HepG2 (cell line): Measurements from ENCODE around the gene NR5A2. TPM values are rescaled to one million over a fixed set of nuclear protein-coding genes. Genes with fewer than 3 reads are reported as not detected.

ENCODE experiments used
- FOXJ3 ChIP-seq: sonication (generic); formaldehyde crosslinking; IDR thresholded peaks from 2 replicates; pipeline ENCODE4 v1.4.0; 2020; ENCODE audit warnings: missing genetic modification reagents, mild to moderate bottlenecking, borderline replicate concordance
- FOXK1 ChIP-seq: sonication (generic); formaldehyde crosslinking; IDR thresholded peaks from 2 replicates; pipeline ENCODE4 v1.4.0; 2020; ENCODE audit warnings: low read depth, missing genetic modification reagents, borderline replicate concordance
- HNRNPH1 ChIP-seq: fragments of 200-400 bp; formaldehyde crosslinking; optimal IDR thresholded peaks from 2 replicates; pipeline ENCODE3; 2017; ENCODE audit warnings: mild to moderate bottlenecking, low read depth, low read length
- MAFG ChIP-seq: sonication (generic); formaldehyde crosslinking; IDR thresholded peaks from 2 replicates; pipeline ENCODE4 v1.5.1; 2020; ENCODE audit warnings: mild to moderate bottlenecking, missing genetic modification reagents
- PRPF4 ChIP-seq: fragments of 200-400 bp; formaldehyde crosslinking; IDR thresholded peaks from 2 replicates; pipeline ENCODE4 v1.6.1; 2016; ENCODE audit warnings: low read length, low read depth; ENCODE audit not compliant: poor library complexity, severe bottlenecking
- SATB2 ChIP-seq: sonication (generic); formaldehyde crosslinking; IDR thresholded peaks from 2 replicates; pipeline ENCODE4 v1.5.0; 2020; ENCODE audit warnings: missing genetic modification reagents
- SCMH1 ChIP-seq: sonication (generic); formaldehyde crosslinking; IDR thresholded peaks from 2 replicates; pipeline ENCODE4 v1.9.0; 2021; ENCODE audit warnings: missing genetic modification reagents, mild to moderate bottlenecking, borderline replicate concordance
- SIX1 ChIP-seq: sonication (generic); formaldehyde crosslinking; IDR thresholded peaks from 2 replicates; pipeline ENCODE4 v1.4.0; 2020; ENCODE audit warnings: missing genetic modification reagents, borderline replicate concordance
- ZBTB1 ChIP-seq: sonication (generic); formaldehyde crosslinking; IDR thresholded peaks from 2 replicates; pipeline ENCODE4 v1.4.0; 2020; ENCODE audit warnings: missing genetic modification reagents, borderline replicate concordance
- ZNF136 ChIP-seq: sonication (generic); formaldehyde crosslinking; IDR thresholded peaks from 2 replicates; pipeline ENCODE4 v1.8.1; 2022; ENCODE audit warnings: low read depth, mild to moderate bottlenecking, moderate library complexity, missing genetic modification reagents
- ZNF143 ChIP-seq: sonication (generic); formaldehyde crosslinking; IDR thresholded peaks from 2 replicates; pipeline ENCODE4 v1.4.0; 2020; ENCODE audit warnings: missing genetic modification reagents
- ZNF24 ChIP-seq: fragments of 450-650 bp; IDR thresholded peaks from 2 replicates; pipeline ENCODE4 v1.6.1; 2017; ENCODE audit warnings: antibody characterized with exemption, mild to moderate bottlenecking
- ZNF367 ChIP-seq: sonication (generic); formaldehyde crosslinking; IDR thresholded peaks from 2 replicates; pipeline ENCODE4 v1.4.0; 2020; ENCODE audit warnings: missing genetic modification reagents, borderline replicate concordance
- ZNF543 ChIP-seq: sonication (generic); formaldehyde crosslinking; IDR thresholded peaks from 2 replicates; pipeline ENCODE4 v1.4.0; 2020; ENCODE audit warnings: mild to moderate bottlenecking, missing genetic modification reagents
- ZNF780A ChIP-seq: sonication (generic); formaldehyde crosslinking; IDR thresholded peaks from 2 replicates; pipeline ENCODE4 v1.8.0; 2022; ENCODE audit warnings: mild to moderate bottlenecking, missing genetic modification reagents, moderate library complexity
- ZSCAN30 ChIP-seq: sonication (generic); formaldehyde crosslinking; IDR thresholded peaks from 2 replicates; pipeline ENCODE4 v1.5.0; 2020; ENCODE audit warnings: mild to moderate bottlenecking, missing genetic modification reagents
- polyA plus RNA-seq, 8 experiments: library from polyadenylated mRNA; depleted of rRNA in 3 of 8; stranded (reverse) in 7 of 8; unstranded in 1 of 8; fragments of >200 nt; fragmentation: Illumina TruSeq in 4 of 8; extraction: Trizol in 4 of 8; gene quantifications; 2 replicates each; pipeline versions ENCODE4 v1.2.1 to v1.2.3, GENCODE V29; 2011 to 2016; ENCODE audit warnings: low read depth in 4 of 8, missing spikeins in 1 of 8, mixed read lengths in 1 of 8; ENCODE audit not compliant: insufficient read depth in 1 of 8
- total RNA-seq, 5 experiments: library from RNA; depleted of rRNA; stranded (reverse); fragments of >200 nt; fragmentation: Illumina TruSeq; extraction: Trizol; gene quantifications; 2 replicates each; pipeline ENCODE4 v1.2.3, GENCODE V29; 2016; ENCODE audit warnings: low read depth in 1 of 5
- TF ChIP-seq, protein P1 (sequence below): sonication (generic); formaldehyde crosslinking; IDR thresholded peaks from 2 replicates; pipeline ENCODE4 v1.4.0; 2020; ENCODE audit warnings: missing genetic modification reagents, borderline replicate concordance
- TF ChIP-seq, protein P2 (sequence below): sonication (generic); formaldehyde crosslinking; IDR thresholded peaks from 2 replicates; pipeline ENCODE4 v1.5.0; 2020; ENCODE audit warnings: mild to moderate bottlenecking, missing genetic modification reagents
- TF ChIP-seq, protein P3 (sequence below): fragments of 450-650 bp; IDR thresholded peaks from 2 replicates; pipeline ENCODE4 v1.6.1; 2017
- TF ChIP-seq, protein P4 (sequence below): sonication (generic); formaldehyde crosslinking; IDR thresholded peaks from 2 replicates; pipeline ENCODE4 v1.4.0; 2020; ENCODE audit warnings: mild to moderate bottlenecking, missing genetic modification reagents

The NR5A2 gene
- total and polyA plus RNA-seq, 2 of the 13 experiments (the other 11 are each of a cell fraction or from before 2014, with no cell fraction given), result 0.24 to 2.8 TPM

DNA sequence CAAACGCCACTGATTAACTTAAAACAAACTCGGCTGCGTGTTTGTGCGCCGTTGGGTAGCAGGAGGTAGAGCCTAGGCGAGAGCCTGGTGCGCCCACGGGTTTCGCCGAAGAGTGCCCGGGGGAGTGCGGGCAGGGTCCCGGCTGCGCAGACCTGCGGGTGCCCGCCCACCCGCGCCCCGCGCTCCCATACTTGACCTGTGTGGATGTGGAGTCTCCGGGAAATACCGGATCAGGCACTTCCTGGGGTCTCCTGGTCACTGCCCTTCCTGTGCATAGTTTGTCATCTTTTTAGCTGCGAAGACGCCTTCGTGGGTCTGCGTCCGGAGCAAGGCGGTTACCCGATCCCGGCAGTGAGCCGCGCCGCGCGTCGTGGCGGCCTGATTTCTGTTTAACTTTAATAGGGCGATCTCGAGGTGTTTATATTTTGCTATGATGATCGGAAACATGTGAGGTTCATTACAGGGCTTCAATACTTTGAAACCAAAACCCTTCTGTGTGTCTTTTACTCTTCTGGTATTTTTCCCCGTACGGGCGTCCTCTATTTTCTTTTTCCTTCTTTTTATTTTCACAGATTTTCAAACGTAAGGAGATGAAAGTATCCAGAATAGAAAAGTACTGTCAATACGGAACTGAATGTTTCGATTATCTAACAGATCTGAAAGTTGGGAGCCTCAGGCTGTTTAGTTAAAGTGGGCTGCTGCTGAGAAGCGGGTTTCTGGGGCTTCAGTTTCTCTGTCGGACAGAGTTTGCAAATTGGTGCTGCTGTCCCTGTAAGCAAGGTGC is 15.2 kb downstream of the NR5A2 start (continued):
- TF ChIP-seq, protein P1, sequence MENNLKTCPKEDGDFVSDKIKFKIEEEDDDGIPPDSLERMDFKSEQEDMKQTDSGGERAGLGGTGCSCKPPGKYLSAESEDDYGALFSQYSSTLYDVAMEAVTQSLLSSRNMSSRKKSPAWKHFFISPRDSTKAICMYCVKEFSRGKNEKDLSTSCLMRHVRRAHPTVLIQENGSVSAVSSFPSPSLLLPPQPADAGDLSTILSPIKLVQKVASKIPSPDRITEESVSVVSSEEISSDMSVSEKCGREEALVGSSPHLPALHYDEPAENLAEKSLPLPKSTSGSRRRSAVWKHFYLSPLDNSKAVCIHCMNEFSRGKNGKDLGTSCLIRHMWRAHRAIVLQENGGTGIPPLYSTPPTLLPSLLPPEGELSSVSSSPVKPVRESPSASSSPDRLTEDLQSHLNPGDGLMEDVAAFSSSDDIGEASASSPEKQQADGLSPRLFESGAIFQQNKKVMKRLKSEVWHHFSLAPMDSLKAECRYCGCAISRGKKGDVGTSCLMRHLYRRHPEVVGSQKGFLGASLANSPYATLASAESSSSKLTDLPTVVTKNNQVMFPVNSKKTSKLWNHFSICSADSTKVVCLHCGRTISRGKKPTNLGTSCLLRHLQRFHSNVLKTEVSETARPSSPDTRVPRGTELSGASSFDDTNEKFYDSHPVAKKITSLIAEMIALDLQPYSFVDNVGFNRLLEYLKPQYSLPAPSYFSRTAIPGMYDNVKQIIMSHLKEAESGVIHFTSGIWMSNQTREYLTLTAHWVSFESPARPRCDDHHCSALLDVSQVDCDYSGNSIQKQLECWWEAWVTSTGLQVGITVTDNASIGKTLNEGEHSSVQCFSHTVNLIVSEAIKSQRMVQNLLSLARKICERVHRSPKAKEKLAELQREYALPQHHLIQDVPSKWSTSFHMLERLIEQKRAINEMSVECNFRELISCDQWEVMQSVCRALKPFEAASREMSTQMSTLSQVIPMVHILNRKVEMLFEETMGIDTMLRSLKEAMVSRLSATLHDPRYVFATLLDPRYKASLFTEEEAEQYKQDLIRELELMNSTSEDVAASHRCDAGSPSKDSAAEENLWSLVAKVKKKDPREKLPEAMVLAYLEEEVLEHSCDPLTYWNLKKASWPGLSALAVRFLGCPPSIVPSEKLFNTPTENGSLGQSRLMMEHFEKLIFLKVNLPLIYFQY (CRISPR knock-in tag), result no peak
- TF ChIP-seq ZBTB1 (CRISPR knock-in tag), result no peak
- TF ChIP-seq ZNF543 (CRISPR knock-in tag), result no peak
- TF ChIP-seq FOXJ3 (CRISPR knock-in tag), result no peak
- no peak for TF ChIP-seq ZSCAN30
- no peak for TF ChIP-seq ZNF24
- TF ChIP-seq SIX1 (CRISPR knock-in tag), result no peak
- peak; percentile 89 for TF ChIP-seq PRPF4
- TF ChIP-seq FOXK1 (CRISPR knock-in tag), result no peak
- TF ChIP-seq, protein P2, sequence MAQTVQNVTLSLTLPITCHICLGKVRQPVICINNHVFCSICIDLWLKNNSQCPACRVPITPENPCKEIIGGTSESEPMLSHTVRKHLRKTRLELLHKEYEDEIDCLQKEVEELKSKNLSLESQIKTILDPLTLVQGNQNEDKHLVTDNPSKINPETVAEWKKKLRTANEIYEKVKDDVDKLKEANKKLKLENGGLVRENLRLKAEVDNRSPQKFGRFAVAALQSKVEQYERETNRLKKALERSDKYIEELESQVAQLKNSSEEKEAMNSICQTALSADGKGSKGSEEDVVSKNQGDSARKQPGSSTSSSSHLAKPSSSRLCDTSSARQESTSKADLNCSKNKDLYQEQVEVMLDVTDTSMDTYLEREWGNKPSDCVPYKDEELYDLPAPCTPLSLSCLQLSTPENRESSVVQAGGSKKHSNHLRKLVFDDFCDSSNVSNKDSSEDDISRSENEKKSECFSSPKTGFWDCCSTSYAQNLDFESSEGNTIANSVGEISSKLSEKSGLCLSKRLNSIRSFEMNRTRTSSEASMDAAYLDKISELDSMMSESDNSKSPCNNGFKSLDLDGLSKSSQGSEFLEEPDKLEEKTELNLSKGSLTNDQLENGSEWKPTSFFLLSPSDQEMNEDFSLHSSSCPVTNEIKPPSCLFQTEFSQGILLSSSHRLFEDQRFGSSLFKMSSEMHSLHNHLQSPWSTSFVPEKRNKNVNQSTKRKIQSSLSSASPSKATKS (CRISPR knock-in tag), result no peak
- TF ChIP-seq ZNF143 (CRISPR knock-in tag), result no peak
- TF ChIP-seq SCMH1 (CRISPR knock-in tag), result no peak
- TF ChIP-seq SATB2 (CRISPR knock-in tag), result no peak
- TF ChIP-seq ZNF367 (CRISPR knock-in tag), result no peak
- TF ChIP-seq ZNF136, result no peak
- TF ChIP-seq HNRNPH1, result no peak
- TF ChIP-seq, protein P3, sequence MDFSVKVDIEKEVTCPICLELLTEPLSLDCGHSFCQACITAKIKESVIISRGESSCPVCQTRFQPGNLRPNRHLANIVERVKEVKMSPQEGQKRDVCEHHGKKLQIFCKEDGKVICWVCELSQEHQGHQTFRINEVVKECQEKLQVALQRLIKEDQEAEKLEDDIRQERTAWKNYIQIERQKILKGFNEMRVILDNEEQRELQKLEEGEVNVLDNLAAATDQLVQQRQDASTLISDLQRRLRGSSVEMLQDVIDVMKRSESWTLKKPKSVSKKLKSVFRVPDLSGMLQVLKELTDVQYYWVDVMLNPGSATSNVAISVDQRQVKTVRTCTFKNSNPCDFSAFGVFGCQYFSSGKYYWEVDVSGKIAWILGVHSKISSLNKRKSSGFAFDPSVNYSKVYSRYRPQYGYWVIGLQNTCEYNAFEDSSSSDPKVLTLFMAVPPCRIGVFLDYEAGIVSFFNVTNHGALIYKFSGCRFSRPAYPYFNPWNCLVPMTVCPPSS, result no peak
- TF ChIP-seq ZNF780A (CRISPR knock-in tag), result no peak
- TF ChIP-seq MAFG (CRISPR knock-in tag), result no peak
- TF ChIP-seq, protein P4, sequence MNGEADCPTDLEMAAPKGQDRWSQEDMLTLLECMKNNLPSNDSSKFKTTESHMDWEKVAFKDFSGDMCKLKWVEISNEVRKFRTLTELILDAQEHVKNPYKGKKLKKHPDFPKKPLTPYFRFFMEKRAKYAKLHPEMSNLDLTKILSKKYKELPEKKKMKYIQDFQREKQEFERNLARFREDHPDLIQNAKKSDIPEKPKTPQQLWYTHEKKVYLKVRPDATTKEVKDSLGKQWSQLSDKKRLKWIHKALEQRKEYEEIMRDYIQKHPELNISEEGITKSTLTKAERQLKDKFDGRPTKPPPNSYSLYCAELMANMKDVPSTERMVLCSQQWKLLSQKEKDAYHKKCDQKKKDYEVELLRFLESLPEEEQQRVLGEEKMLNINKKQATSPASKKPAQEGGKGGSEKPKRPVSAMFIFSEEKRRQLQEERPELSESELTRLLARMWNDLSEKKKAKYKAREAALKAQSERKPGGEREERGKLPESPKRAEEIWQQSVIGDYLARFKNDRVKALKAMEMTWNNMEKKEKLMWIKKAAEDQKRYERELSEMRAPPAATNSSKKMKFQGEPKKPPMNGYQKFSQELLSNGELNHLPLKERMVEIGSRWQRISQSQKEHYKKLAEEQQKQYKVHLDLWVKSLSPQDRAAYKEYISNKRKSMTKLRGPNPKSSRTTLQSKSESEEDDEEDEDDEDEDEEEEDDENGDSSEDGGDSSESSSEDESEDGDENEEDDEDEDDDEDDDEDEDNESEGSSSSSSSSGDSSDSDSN, result peak; percentile 27; the same call in 1 of the 2 replicates
